GM21528 (cell line): Measurements from ENCODE around the gene ELL.

Source experiments
- ATAC-seq: cut with Tn5 transposase; IDR thresholded peaks from one replicate; pipeline ENCODE4 v1.9.1; 2021; ENCODE audit warnings: mild to moderate bottlenecking, moderate library complexity; ENCODE audit not compliant: unreplicated experiment, low FRiP score

The ELL gene

DNA sequence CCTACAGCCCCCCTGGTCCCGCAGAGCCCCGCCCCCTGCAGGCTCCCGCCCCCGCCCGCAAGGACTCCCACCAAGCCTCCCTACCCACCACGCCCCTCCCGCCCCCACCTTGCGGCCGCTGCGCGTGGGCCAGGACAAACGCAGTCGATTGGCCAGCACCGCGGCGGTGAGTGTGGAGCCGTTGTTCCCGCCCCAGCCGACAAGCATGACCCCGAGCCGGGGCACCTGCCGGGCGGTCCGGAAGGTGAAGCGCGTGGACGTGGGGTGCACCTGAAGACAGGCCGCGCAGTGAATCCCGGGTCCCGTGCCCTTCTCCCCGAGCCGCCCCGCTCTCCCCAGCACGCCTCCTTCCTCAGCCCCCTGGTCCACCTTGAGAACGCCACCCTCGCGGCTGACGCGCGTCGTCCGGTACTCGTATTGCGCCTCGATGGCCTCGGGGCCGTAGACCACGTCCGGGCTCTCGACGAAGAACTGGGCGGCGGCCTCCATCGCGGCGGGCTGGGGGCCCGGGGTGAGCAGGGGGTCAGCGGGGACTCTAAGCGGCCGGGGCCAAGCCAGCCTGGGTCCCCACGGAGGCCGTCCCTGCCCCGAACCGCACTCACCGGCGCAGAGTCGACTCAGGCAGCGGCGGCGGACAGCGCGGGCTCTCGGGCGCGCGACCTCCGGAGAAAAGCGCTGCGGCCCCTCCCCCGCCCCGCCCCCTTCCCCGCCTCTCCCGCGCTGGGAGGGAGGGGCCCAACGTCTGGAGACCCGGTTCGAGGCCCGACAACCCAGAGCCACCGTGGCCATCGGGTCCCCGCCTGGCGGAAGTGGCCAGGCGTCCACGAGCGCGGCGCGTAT, 84.2 kb downstream of the ELL start, which contains the start of gene ISYNA1:
Gene ISYNA1, minus strand, starts transcription at position 643 of the 840 bp plus-strand sequence. Its CDS starts 154 bp downstream, at position 489.
- ATAC-seq = peak; percentile 15

DNA sequence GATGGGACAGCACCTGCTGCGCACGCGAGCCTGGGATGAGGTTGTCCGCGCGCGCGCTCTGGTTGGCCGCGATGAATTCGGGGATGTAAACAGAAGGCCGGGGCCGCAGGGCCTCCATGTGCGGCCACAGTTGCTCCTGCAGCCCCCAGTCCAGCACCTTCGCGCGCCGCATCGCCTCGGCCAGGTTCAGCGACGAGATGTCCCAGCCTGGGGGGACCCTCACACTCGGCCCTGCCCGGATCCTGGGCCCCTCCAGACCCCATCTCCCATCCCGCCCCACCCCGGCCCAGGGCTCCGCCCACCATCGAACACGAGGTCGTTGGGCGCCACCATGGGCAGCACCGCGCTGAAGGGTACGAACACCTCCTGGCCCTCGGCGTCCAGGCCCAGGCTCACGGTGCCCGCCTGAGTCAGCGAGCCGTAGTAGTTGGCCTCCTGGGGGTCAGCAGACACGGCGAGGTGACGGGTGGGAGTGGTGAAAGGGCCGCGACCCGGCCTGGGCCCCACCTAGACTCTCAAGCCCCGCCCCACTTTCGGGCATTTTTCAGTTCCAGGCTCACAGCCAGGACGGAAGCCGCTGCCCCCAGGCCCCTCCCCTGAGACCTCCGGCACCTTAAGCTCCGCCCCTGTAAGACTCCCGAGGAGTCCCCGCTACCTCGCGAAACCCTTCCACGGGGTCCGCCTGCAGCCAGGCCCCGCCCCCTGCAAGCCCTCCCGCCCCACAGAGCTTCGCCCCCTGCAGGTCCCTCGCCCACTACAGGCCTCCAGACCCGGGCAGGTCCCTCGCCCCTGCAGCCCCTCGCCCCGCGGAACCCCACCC, 85.0 kb downstream of the ELL start:
- ATAC-seq = peak; percentile 41

DNA sequence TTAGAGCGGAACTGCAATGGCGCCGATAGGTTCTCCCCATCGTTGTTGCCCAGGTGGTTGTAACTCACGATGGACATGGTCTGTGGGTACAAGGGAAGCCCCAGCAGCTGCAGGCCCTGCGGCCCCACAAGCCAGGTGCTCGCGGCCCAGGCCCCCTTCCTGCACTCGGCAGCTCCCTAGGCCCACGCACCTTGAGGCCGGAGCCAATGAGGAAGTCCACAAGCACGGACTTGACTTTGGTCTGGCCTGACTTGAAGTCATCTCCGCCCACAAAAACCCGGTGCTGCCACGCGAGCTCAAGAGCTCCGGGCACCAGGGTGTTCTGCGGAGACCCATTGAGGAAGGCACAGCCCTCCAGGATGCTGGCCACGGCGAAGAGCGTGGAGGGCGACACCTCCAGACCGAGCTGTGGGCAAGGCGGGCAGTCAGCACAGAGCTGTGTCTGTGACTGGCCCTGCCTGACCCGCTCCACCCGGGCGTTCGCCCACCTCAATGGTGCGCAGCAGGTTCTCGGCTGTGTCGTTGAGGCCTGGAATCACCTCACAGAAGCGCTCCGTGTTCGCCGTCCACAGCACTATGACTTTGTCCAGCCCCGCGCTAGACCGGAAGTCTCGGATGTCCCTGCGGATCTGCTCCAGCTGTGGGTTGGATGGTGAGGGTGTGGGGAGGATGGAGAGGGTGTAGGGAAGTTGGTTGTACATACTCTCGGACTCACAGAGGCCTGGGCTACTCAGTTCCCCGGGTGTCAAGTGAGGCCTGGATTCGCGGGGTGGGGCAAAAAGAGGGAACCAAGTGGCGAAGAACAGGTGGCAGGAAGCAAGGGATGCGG, 85.8 kb downstream of the ELL start:
- no peak for ATAC-seq

DNA sequence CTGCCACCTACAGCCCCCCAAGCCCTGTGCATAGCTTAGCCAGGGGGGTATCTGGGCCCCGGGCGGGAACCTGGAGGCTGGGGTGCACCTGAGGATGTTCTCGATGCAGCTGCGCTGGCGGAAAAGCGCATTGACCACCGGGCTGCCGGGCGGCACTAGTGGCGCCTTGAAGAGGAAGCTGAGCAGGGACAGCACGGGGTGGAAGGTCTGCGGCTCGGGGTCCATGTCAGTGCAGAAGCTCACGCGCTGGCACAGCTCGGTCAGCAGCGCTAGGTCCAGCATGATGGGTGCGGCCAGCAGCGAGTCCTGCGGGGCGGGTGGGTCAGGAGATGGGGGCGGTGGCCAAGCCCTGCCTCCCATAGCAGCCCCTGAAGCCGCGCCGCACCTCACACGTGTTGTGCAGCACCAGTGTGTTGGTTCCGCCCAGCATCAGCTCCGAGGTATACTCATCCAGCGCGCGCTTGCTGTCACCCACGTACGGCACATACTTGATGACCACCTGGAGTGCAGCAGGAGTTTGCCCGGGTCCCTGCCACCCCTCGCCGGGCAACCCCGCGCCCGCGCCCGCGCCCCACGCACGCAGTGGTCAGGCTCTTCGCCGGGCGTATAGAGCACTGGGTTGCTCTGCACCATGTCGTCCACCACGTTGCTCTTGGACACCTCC, 86.6 kb downstream of the ELL start:
- no peak for ATAC-seq

DNA sequence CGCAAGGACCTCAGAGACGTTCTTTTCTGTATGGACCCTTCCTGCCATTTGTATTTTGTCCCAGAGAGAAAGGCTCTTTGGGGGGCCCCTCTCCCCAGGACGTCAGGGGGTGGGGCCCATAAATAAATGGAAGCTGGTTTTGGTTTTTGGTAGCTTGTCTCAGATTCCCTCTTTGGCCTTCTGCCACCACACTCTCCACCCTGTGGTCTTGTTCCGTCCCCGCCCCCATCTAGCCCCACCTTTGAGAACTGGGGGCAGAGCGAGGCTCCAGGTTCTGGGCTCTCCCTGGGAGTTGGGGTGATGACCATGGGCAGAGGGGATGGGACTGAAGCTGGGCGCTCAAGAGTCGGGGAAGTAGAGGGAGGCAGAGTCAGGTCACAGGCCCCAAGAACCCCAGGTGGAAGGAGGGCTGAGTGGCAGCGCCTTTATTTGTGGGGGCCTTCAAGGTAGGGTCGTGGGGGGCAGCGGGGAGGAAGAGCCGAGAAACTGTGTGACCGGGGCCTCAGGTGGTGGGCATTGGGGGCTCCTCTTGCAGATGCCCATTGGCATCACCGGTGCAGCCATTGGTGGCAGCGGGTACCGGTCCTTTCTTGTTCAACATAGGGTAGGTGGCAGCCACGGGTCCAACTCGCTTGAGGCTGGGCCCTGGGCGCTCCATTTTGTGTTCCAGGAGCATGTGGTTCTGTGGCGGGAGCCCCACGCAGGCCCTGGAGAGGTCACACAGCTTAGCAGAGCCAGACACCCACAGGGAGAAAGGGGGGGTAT, 87.3 kb downstream of the ELL start:
- ATAC-seq = no peak

DNA sequence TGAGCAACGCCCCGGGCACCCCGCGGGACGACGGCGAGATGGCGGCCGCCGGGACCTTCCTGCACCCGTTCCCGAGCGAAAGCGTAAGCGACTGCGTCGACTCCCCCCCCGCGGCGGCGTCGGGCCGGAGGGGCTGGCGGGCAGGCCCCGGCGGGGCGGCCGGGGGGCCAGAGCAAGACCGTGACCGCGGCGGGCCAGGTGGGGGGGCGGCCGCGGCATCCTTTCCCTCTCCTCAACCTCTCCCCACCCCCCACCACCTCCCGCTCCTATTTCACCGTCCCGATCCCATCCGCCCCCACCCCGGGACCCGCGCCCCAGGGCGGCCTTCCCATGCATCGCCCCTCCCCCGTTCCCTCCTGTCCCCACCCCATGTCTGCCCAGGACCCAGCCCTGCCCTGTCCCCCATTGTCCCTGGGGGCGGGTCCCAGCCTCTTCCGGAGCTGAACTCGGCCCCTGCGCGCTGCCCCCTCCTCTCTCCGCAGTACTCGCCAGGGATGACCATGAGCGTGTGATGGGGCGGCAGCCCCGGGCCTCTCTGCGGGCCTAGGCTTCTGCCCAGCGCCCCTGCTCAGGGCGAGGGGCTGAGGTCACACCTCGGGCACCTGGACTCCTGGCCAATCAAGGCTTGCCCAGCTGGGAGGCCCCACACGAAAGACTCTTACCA, 88.0 kb downstream of the ELL start:
- ATAC-seq = no peak

DNA sequence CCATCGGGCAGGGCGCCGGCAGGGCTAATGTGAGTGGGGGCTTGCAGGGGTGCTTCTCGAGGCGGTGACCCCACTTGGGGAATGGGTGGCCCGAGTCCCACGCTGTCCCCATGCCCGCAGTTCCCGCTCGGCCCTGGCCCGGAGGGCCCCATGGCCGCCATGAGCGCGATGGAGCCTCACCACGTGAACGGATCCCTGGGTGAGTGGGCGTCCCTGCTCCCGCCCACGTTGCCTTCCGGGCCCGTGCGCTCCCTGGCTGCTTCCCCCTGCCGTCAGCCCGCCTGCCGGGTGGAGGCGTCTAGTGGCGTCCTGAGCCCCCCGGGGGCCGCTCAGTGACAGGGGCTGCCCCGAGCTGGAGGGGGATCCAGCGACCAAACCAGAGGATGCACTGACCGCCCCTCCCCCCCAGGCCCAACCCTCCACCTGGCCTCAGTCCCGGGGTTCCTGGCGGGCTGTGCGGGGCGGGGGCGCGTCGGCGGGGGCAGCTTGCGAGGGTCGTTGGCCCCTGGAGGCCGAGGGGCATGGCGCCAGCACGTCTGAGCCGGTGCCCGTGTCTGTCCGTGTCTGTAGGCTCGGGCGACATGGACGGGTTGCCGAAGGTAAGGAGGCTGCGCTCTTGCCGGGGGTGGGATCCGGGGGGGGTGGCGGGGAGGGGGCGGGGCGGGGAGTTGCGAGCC, 88.7 kb downstream of the ELL start:
- no peak for ATAC-seq

DNA sequence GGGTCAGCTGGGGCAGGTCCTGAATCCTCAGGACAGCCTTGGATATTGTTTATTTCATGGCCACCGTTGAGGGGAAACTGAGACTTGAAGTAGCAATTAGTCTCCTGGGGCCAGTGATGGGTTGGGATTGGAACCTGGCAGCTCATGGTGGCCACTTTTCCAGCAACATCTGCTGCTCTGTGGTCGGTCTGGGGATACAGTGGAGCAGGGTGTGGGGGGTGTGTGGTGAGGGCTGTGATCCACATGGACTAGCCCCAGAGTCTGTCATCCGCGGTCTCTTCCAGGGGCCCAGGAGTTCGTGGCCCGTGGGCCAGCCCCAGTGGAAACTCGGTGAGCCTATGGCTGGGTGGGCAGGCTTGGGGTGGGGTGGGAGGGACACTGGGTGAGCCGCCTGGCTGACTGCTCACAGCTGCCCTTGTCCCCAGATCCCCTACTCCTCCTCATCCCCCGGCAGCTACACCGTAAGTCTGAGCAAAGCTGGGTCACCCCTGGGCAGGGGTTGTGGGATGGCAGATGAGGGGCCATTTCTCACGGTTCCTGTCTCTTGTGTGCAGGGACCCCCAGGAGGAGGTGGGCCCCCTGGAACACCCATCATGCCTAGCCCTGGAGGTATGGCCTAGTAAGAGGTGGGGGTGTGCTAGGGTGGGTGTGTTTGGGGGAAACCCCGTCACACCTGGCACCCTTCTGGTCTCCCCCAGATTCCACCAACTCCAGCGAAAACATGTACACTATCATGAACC, 89.4 kb downstream of the ELL start:
- no peak for ATAC-seq

DNA sequence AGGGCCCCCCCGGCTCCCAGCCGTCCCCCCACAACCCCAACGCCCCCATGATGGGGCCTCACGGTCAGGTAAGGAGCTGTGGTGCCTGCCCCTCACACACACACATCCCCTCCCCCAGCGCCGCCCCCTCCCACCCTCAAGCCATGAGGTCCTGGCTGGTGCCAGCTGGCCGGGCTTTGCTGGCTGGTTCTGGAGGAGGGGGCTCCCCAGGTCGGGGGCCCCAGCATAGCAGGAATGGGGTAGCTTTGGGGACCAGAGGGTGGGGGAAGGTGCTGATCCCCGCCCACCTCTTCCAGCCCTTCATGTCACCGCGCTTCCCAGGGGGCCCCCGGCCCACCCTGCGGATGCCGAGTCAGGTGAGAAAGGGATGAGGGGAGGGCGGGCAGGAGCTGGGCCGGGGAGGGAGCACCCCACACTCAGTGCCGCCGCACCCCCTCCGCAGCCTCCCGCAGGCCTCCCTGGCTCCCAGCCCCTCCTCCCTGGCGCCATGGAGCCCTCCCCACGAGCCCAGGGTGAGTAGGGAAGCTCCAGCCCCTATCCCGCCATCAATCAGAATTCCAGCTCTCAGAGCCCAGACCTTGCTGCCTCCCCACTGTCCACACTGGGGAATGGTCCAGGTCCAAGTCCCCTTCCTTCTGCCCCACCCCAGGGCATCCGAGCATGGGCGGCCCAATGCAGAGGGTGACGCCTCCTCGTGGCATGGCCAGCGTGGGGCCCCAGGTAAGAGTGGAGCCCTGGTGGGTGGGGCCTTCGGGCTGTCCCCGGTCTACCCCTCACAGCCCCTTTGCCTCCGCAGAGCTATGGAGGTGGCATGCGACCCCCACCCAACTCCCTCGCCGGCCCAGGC, 90.3 kb downstream of the ELL start:
- ATAC-seq = no peak

DNA sequence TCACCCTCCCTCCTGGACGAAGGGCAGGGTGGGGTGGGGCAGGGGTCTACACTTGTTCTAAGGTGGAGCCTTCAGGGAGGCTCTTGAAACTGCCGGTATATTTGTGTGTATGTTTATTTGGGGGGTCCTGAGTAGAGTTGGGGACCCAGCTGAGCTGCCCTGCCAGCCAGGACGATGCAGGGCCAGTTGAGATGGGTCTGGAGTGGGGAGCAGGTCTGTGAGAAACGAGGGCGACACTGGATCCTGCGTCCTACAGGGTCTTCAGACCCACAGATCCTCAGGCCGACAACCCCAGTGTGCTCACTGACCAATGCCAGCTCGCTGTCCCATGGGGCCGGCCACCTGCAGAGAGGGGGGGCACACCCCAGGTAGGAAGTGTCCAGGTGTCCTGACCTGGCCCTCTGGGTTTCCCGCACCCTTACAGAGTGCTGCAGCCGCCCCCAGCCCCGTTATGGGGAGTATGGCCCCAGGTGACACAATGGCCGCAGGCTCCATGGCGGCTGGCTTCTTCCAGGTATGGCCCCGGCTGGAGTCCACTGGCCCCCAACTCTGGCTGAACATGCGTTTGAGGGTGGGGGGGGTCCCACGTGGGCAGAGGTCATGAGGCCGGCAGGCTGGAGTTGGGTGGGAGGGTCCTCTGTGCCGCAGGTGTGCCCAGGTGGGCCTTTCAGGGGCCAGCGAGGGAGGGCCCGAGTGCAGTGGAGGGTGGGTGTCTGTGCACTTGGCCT, 91.3 kb downstream of the ELL start:
- no peak for ATAC-seq

DNA sequence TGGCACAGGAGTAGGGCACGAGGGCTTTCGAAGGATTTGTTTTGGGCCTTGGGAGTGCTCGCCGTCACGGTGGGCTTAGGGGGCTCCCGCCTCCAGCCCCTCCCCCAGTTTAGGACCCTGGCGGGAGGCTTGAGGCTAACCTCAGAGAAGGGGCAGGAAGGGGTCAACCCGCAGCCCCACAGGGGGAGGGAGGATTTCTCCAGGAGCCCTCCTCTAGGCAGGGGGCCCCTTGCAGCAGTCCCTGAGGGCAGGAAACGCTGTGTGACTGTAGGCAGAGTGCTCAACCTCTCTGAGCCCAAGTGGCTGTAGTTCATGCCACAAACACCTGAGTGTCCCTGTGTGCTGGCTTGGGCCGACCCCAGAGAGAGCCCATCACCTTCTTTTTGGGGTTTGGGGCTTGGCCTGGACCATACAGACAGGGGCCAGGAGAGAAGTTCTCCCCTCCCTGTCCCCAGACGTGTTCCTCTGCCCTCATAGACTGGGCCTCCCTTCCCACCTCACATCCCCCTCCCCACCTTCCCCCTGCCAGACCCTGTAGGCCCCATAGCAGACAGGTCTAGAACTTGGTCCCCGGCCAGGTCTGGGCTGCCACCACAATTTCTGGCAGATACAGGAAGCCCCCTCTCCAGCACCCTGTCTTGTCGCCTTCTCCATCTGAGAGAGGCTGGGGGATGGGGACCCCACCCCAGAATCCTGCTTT, 92.0 kb downstream of the ELL start:
- ATAC-seq = no peak

DNA sequence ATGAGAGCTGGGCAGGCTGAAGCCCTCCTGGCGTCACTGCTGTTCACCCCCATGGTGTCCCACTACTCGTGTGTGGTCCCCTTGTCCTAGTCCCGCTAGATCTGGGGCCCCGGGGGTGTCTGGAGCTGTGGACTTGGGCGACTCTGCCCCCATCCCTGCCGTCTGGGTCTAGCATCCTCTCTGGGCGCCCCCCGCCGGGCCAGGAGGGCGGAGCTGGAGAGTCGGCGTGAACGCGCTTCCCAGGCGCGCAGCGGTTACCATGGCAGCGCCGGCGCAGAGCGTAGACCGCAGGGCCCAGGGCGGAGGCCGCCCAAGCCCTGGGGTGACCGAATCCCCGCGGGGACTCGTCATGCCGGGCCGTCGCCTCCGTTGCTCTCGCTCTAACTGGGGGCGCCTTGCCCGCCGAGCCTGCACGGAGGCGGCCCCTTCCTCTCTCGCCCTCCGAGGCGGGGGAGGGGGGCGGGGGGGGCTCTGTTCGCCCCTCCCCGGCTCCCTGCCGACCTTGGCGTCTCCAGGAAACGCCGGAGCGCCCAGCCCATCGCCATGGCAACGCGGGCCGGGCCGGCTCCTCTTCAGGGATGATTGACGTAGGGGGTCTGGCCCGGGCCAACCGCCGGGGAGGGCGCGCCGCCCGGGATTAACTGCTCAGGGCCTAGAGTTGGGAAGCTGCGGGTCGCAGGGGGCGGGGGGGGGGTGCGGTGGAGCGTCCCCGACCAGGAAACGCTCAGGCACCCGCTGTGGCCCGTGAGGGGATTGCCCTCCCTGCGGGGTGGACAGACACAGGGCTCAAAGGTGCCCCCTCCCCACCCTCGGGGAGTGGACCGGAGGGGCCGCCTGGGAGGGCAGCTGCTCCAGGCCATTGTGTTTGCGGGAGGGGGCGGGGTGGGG, 92.8 kb downstream of the ELL start:
- peak; percentile 51 for ATAC-seq

DNA sequence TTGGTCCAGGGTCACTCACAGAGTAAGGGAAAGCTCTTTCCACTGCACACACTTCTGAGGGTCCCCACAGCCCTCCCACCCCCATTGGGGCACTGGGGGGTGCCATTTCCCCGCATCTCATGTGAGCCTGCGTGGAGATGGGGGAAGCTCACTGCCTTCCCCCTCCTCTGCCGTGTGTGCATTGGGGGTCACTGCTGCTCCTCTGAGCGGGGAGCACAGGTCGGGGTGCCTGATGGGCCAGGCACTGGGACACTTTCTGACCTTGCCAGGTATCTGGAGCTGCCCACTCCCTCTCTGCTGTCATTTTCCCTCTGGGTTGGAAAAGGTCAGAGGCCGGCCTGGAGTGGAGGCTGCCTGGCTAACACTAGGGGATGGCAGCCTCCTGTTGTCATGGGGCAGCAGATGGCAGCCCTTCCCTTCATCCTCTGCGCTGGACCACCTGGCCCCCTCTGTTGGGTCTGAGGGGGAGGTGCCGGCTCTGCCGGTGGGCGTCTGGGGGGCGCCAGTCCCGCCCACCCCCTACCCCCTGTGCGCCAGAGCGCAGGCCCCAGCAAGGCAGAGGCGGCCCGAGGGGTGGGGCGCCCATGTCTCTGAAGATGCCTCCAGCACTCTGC, 93.6 kb downstream of the ELL start:
- no peak for ATAC-seq

DNA sequence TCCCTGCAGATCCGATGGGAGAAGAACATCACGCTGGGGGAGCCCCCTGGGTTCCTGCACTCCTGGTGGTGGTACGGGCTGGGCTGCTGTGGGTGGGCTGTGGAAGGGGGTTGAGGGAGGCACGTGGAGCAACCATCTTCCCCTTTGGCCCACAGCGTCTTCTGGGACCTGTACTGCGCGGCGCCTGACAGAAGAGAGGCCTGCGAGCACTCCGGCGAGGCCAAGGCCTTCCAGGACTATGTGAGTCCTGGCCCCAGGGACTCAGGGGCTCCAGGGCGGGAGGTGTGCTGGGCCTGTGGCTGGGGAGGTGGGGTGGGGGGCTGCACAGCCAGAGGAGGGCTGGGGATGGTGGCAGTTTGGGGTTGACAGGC, 94.1 kb downstream of the ELL start:
- ATAC-seq = no peak
